DND-41 (cell line): ENCODE results near the gene GLTP.
"Not testable (repeated sequence)": the region's sequence is repeated elsewhere in the genome, so short reads cannot be mapped to it uniquely, and the experiment has no call there.

ENCODE experiments used
- CTCF ChIP-seq: IDR thresholded peaks from 2 replicates; pipeline ENCODE4 v1.5.1; 2012; ENCODE audit warnings: borderline replicate concordance, low read length, moderate library complexity, mild to moderate bottlenecking; ENCODE audit not compliant: poor library complexity, severe bottlenecking; ENCODE audit errors: extremely low read depth
- EZH2 ChIP-seq: IDR thresholded peaks from 3 replicates; pipeline ENCODE4 v1.6.1; 2012; ENCODE audit warnings: borderline replicate concordance, low read depth, mild to moderate bottlenecking, moderate library complexity, low read length, inconsistent platforms; ENCODE audit not compliant: severe bottlenecking

- TF ChIP-seq EZH2, CTCF: not testable (repeated sequence)
Measured at GRCh38 chr12:109862491-109862890, 17.9 kb downstream of the GLTP start.
